Midbrain (tissue), 1 donor: Measurements from ENCODE around the gene MUSK.
"Not testable (repeated sequence)": the region's sequence is repeated elsewhere in the genome, so short reads cannot be mapped to it uniquely, and the experiment has no call there.

Source experiments
- DNase-seq: peaks from one replicate; lab custom pipeline; 2025; lab: John Stamatoyannopoulos, UW

The MUSK gene

DNA sequence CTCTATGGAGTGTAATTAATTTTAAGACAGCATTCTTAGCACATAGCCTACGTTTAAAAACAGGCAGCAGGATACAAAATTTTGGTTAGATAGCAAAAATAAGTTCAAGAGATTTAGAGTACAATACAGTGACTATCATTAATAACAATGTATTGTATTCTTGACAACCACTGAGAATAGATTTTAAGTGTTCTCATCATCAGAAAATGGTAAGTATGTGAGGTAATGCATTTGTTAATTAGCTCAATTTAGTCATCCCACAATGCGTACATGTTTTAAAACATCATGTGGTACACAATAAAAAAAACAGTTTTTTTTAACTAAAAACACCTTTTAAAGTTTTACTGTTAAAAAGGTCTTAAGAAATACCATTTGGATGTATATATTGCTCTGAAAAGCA is 94.2 kb downstream of the MUSK start:
- DNase-seq = no peak

DNA sequence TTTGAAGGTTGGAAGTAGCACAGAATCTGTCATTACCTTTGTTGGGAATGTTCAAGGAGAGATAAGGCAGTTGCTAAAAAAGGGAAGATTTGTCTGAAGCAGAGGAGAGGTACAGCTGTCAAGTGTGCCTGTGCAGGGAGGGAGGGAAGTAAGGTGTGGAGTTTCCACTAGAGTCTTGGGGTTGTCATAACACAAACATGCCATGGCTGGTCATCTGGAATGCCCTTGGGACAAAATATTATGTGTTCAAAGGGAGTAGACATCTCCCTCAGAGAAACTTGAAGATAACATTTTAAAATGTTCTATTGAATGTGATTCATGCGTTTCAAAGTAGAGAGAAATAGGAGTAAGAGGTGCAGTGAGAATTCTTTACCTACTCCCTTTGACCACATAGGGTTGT is 95.0 kb downstream of the MUSK start:
- DNase-seq = no peak

DNA sequence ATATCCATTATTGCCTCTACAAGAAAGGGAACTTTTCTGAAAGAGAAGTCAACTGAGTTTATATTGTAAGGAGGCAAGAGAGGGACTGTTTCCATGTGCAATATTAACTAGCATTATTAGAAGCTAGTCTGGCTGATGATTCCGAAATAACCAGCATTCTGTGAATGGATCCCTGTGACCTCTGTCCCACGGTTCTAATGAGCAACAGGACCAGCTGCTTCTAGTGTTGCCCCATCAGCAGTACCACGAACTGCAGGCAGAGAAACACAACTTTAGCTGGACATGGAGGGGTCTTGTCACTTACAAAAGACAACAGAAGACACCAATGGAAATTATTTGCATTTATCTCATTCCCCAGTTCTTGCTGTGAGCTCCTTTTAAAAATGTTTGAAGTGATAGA is 95.4 kb downstream of the MUSK start:
- DNase-seq = no peak

DNA sequence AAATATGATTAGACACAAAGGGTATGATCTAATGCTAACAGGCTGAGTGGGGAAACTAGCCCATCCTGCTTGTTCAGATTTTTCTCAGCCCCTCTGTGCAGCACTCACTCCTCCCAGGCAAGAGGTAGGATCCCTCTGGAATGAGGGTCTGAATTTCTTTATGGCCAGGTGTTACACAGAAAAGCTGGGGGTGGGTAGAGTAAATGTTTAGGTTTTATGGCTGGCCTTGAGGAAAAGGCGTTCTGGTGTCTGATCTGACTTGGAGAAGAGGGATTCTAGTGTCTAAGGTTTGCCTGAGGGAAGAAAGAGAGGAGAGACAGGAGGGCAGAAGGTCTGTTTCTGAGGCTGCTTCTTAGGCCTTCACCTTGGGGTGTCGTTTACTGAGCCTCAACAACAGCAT is 97.3 kb downstream of the MUSK start:
- DNase-seq = no peak

DNA sequence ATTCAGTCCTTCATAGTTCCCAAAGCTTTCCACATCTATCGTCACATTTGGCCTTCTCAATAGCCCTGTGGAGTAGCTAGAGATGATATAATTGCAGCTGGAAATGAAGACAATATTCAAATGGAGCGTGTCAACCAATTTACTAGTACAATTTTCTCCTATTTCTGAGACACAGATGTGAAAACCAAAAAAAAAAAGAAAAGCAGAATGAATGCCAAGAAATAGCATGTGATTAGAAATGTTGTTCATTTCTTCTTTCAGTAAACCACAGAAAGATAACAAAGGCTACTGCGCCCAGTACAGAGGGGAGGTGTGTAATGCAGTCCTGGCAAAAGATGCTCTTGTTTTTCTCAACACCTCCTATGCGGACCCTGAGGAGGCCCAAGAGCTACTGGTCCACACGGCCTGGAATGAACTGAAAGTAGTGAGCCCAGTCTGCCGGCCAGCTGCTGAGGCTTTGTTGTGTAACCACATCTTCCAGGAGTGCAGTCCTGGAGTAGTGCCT is 99.0 kb downstream of the MUSK start:
- peak; percentile 53 for DNase-seq

DNA sequence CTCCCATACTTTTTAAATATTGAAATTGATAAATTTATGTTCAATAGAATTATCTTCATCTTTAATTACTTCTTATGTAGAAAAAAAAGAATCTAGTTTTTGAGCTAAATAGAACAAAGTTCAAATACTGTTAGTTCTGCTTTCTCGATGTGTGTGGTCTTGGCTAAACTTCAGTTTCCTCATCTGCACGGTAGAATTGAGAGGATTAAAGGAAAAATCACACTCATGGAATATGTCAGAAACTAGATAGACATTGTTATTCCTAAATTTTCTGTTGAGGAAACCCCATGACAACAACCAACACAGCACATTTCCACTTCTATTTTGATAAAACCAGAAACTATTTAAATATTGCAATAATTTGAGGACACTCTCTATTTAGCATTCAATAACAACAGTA is 100.3 kb downstream of the MUSK start:
- no peak for DNase-seq

DNA sequence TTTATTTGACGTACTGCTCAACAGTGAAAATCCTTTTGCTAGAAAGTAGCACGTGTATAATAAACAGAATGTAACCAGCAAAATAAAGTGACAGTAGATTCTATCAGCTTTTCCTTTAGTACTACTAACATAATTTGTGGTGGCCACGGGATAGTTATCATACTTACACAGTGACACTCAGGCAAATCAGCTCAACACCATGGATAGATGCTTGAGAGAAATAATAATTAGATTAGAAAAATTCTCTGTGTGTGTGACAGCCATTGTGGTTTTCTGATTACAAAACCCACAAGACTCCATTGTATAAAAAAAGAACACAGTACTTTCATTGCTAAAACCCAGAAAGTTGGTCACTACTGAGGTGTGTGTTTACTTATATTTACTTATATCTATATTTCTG is 101.1 kb downstream of the MUSK start:
- DNase-seq = no peak

DNA sequence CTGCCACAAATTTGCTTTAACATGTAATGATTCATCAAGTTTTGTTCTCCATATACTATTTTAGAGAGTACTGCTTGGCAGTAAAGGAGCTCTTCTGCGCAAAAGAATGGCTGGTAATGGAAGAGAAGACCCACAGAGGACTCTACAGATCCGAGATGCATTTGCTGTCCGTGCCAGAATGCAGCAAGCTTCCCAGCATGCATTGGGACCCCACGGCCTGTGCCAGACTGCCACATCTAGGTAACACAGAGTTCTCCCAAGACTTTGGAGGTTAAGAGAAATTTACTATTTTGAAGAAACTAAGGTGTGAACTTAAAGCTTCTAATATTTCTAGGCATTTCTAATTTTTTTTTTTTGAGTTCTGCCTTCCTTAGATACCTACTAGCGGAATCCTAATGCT is 107.1 kb downstream of the MUSK start:
- no peak for DNase-seq

DNA sequence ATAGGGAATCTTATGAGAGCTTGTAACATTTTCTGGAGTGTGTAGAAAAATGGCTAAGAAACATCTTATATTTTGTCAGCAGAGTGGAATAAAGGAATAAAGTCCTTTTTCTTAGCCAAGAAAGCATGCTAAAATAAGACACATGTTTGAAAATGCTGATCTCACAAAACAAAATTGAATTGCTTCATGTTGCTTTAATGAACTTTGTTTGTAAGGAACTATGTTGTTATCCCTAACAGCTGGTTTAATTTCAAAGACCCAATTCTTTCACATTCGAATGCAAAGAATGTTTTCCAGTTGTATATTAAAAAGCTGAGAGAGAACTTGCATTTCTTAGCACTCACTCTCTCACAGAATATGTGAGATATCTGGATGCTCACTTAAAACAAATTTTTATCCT is 107.6 kb downstream of the MUSK start:
- DNase-seq = no peak

DNA sequence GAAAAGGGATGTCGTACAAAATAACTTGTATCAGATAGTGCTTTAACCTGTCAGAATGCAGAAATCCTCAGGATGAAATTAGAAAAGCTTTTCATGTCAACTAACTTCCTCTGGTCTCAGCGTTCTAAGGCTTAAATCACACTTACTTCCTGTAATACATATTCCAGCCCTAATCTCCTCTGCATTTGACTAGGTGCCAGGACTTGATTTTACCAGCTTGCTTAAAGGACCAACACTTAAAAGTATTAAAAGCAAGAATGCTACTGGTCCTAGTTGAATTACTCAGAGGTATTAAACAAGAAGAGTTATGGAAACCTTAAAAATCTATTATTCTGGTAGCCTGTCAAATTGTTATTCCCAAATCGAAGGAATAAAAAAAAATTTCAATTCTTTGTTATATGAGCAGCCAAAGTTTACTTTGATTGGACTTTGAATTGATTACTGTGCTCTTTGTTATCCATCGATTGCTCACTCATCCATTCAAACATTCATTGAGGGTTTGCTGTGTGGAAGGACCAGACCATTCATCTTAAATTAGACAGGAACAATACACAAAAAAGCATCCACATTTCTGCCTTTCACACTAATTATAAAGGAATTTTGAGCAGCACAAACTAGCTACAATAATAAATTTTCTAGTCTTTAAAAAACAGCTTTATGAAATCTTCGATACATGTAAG is 108.7 kb downstream of the MUSK start:
- peak; percentile 34 for DNase-seq

DNA sequence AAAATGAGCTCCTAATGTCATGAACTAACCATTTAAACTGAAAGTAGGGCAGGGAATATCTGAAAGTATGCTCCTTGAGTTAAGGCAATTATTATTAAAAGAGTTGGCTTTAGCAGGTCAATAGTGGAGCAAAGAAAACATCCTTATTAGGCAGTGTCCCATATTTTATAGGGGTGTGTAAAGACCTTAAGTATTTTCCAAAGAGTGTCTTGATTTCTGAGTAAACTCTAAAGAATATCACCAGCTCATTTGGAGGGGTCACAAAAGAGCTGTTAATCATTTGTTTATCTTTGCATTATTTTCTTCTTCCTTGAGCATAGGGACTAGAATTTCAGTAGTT is 109.3 kb downstream of the MUSK start:
- no peak for DNase-seq

DNA sequence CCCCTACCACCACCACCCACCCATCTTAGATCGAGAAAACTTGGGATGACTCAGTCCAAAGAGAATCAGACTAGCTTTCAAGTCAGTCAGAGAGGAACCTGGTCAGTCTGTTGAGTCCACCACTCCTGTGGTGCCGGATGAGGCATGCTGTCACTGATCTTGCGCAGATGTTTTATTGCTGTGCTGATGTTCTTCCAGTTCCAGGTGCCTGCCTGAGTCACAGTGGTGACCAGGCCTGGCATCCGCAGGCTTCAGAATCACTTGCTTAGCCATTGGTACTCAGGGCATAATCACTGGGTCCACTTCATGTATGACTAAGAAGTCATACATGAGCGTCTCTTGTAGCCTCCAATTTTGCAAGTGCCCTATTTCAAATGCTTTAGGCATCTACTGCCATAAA is 114.1 kb downstream of the MUSK start:
- DNase-seq = no peak

DNA sequence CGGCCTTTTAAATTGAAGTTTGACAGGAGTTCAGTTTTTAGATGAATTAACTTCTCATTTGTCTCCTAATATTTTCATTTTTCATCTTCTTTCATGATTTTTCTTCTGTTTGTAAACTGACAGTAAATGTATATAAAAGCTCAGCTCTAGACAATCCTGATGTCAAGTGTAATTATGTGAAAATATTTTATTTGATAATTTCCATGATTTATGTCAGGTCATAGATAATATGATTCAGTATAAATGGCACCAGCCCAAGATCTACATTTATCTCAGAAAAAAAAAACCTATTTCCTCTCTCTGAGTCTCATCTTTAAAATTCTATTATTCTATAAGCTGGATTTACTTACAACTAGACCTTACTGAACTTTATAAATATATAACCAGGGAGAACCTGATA is 115.7 kb downstream of the MUSK start:
- DNase-seq = no peak

DNA sequence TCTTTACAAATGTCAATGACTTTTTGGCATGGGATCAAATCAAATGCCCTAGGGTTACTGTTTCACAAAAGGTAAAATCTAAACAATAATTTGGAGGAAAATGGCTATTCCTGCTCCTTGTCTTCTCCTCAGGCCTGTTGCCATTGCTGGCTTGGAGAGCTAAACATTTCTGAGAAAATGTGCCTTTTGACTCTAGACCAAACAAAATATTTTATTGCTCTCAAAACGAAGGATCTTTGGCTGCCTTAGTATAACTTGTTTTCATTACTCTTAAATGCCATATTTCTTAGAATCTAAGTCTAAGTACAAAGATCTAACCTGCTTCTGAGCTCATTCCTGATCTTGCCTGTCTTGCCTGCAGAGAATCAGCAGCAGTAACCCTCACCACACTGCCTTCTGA is 116.6 kb downstream of the MUSK start:
- DNase-seq = no peak

DNA sequence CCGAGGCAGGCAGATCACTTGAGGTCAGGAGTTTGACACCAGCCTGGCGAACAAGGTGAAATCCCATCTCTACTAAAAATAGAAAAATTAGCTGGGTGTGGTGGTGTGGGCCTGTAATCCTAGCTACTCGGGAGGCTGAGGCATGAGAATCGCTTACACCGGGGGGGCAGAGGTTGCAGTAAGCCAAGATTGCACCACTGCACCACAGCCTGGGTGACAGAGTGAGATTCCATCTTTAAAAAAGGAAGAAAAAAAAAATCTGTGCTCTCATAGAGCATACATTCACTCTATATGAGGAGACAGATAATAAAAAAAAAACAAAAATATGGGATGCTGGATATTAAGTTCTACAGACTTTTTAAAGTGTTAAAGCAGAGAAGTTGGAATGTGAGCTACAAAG is 119.8 kb downstream of the MUSK start:
- DNase-seq = not testable (repeated sequence)

DNA sequence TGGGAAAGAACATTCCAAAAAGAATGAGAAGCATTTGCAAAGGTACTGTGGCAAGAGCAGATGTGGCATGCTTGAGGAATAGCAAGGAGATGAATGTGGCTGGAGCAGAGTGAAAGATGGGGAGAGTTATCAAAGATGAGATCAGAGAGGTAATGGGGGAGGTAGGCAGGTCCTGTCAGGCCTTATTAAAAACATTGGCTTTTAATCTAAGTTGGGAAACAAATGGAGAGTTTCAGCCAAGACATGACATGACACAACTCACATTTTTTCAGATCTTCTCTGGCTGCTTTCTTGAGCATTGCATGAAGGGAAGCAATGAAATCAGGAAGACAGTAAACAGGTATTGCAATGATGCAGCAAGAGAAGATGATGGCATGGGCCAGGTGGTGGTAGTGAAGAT is 120.3 kb downstream of the MUSK start:
- DNase-seq = no peak

DNA sequence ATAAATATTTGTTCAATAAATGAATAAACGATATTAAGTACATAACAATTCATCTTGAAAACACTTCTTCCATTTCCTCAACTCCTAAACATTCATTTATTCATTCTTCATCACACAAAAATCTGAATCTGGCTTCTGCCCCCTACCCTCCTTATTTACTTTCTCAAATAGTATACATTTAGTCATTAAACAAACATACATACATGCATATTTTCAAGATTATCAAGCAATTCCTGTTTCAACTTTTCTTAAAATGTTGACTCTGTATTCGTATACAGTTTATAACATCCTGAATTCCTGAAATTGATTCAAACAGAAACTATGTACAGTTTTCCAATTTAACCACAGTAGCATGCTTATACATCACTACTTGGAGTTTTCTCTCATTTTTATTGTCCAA is 129.0 kb downstream of the MUSK start:
- no peak for DNase-seq

DNA sequence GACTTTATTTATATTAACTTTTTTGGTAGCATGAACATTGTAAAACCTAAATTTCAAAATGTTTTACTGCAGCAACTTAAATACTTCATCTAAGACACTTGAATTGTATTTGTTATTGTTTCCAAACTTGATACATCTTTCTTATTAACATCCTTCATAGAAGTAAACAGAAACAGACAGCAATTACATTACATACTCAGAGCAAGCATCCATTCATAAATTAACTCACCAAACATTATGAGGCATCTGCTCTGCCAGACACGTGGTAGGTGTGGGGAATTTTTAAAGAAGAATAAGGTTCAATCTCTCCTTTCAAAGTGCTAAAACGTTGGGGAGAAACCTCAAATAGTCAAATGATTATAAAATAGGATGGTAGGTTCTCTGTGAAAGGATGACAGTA is 130.8 kb downstream of the MUSK start:
- DNase-seq = no peak

DNA sequence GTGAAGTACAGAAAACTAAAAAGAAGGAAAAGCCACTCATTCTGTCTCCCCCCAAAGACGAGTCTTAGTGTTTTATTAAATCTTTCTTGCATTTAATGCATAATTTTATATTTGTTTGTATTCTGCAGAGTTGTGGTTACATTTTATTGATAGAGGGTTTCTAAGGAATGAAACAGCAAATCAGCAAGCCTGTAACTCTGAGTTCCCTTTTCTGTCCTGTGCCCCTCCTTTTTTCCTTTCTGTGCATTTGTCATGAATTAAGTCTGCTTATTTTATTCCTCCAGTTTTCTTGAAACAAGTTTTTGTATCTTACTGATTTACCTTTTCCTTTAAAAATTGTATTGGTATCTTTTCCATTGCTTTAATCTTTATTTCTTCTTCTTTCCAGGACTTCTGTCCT is 132.8 kb downstream of the MUSK start:
- DNase-seq = no peak

DNA sequence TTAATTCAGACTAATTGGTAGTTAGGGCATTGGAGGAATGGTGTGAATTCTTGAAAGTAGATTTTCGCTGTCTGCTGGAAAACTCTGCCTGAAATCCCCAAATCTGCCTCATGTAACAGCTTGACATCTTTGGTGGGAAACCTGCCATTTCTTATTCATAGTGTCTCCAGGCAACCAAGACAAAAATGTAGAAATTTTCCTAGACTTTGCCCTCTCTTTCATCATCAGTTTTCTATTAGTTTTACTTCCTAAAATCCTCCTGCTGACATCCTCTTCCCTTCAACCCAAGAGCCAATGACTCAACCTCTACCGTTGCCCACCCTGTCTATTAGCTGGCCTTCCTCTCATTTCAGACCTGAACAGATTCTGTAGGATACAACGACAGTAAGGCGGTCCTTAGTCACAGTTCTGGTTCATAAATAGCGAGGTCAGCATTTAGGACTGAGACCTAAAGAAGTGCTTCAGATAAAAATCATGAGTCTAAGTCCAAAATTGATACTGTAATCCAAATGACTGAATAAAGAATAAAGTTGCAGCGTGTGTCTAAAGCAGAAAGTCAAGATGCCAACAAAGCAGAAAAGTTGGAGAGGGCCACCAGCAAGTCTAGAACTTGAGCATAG is 133.9 kb downstream of the MUSK start:
- no peak for DNase-seq

DNA sequence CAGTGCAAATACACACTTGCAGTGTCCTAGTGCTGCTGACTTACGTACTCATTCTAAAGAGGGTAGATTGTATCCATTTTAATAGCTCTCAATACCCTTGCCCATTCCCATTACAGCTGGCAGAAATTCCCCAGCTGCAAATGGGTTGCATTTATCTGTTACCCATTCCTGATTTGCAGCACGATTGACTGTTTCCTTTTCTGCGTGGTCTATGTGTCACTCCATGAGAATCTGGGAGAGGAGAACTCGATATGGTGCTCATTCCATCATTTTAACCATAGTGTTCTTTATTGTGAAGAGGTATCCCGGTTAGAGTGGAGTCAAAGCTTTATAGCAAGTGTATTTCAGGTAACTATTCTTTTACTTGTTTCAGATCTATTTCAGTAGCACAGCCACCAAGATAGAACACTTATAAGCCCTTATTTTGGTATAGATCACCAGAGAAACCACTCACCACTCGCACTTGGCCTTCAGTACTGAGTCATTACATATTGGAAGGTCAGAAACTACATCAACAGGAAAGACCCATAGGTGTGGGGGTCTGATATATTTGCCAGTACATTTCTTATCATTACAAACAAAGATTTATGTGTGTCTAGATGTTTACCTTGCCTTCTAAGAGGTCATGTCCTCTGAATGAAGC is 139.5 kb downstream of the MUSK start:
- no peak for DNase-seq

DNA sequence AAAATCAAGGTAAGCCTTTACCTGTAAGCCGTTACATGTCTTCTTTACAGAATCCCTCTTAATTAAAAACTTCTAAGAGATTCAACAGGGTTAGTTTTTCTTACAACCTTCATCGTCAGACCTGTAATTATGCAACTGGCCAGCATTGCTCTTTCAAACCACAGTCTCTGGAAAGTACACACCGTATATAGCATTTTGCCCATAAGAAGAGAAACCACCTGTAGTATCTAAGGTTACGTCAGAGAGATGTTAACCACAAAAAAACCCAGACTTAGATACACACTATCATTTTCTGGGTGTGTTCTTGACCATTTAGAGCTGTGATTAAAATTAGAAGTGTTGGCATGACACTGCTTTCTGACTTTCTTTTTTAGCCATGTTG is 140.0 kb downstream of the MUSK start:
- DNase-seq = no peak

DNA sequence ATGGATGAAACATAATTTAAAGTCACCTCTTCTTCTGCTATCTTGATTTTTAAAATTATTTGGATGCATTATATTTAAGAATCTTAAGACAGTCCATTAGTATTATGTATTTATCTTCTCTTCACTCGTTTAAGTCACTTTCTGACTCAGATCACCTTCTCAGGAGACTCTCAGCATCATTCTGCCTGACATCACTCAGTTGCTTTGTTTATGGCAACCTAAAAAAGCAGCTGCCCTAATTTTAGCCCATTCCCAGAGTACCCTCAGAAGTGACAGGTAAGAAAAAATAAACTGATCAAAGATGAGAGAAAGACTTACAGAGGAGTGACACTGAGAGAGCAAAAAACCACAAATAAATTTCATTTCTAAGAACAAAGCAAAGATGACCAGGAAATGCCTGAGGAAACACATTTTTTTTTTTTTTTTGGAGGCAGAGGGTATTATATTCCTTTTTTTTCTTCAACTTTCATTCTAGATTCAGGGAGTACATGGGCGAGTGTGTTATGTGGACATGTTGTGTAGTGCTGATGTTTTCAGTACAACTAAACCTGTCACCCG is 140.5 kb downstream of the MUSK start:
- no peak for DNase-seq
